Measurements from ENCODE around the gene EPDR1.
"Not testable (repeated sequence)": the region's sequence is repeated elsewhere in the genome, so short reads cannot be mapped to it uniquely, and the experiment has no call there.

EPDR1 gene

DNA sequence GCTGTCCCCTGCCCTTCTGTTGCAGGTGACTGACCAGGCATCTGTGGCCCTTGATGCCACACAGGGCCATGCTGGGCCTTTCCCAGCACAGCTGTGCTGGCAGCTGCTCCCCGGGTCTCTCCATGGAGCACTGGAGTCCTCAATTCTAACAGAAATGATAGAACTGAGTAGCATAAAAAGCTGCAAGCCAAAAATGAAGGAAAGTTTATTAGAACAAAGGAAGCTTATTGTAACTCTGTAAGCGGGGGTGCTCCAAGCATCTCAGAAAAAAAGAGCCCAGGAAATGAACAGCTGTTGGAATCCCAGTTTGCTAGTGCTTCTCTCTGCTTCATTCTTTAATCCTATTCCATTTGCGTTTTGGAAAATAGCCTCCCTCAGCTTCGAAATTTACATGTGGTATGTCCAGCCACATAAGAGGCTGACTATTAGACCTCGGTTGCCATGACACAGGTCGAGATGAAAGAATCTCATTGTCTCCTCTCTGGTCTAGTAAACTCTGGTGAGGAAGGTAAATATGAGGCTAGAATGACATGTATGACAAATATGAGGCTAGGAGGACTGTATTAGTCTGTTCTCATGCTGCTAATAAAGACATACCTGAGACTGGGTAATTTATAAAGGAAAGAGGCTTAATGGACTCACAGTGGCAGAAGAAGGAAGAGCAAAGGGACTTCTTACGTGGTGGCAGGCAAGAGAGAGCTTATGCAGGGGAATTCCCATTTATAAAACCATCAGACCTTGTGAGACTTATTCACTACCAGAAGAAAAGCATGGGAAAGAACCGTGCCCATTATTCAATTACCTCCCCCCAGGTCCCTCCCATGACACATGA, 23.7 kb downstream of the EPDR1 start:
- Mint-ChIP-seq H3K9me3 (no peaks in the 10 kb centered on the region), H3K36me3 (ENCODE audit: low read depth) (no peaks in the 10 kb centered on the region), H3K27me3 (no peaks in the 10 kb centered on the region), H3K27ac (no peak overlapping the region), H3K4me3 (no peak overlapping the region), H3K4me1 (ENCODE audit: low read depth) (no peaks in the 10 kb centered on the region)
- intact Hi-C loops (cut with micrococcal nuclease) = no loop called here

DNA sequence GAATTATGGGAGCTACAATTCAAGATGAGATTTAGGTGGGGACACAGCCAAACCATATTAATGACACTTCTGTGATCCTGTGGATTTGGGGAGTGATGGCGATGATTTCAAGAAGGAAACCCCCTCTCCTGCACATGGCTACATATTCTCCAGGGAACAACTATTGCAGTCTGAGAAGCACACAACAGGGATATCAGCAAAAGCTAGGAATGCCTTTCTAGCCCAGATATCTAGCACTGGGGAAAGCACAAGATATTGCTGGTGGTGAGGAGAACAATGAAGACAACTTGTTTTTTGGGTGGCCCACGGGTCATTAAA, 24.3 kb downstream of the EPDR1 start:
- Mint-ChIP-seq H3K36me3 (ENCODE audit: low read depth) (no peaks in the 10 kb centered on the region), H3K9me3 (no peaks in the 10 kb centered on the region), H3K27ac (no peak overlapping the region), H3K4me1 (ENCODE audit: low read depth) (no peaks in the 10 kb centered on the region), H3K4me3 (no peak overlapping the region), H3K27me3 (no peaks in the 10 kb centered on the region)
- intact Hi-C loops (cut with micrococcal nuclease) = no loop called here

DNA sequence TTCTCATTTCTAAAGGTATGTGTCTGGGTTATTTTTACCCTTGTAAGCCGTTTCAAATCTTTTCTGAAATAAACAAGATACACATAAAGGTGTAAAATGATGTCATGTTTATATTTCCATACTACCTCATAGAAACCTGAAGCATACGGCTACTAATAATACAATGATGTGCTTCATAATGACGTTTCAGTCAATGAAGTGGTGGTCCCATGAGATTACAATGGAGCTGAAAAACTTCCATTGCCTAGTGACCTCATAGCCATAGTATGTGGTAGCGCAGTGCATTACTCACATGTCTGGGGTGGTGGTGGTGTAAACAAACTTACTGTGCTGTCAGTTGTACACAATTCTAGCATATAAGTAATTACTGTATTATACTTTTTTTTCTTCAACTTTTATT, 24.9 kb downstream of the EPDR1 start:
- Mint-ChIP-seq H3K27me3 (no peaks in the 10 kb centered on the region), H3K4me1 (ENCODE audit: low read depth) (peaks cover 2% of the 10 kb centered on the region), H3K36me3 (ENCODE audit: low read depth) (no peaks in the 10 kb centered on the region), H3K27ac (no peak overlapping the region), H3K9me3 (no peaks in the 10 kb centered on the region), H3K4me3 (no peak overlapping the region)
- intact Hi-C loops (cut with micrococcal nuclease) = no loop called here

DNA sequence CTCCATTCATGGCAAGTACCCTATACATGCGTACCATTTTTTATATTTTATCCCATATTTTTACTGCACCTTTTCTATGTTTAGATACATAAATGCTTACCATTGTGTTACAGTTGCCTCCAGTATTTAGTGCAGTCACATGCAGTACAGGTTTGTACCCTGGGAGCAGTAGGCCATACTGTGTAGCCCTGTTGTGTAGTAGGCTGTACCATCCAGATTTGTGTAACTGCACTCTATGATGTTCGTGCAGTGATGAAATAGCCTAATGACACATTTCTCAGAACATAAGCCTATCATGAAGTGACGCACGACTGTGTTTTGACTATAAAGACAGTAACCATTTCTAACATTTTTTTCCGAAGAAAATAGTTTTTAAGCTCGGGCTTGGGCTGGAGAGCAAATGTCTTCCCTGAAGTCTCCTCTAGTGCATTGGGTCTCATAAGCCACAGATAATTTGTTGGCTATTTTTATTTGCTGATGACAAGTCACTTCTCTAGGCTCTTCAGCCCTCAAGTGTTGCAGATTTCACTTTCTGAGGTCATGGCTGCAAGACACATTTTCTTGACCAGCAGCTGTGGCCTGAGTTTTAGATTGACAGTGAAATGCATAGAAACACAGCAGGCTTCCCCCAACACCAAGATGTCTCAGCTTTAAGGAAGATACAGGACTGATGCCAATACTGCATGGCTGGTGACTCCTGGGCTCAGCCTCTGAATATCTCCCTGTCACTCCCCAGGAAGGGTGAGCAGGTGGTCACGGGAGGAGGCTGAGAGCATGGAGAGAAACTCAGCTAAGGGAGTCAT, 26.9 kb downstream of the EPDR1 start:
- Mint-ChIP-seq H3K27ac (no peak overlapping the region), H3K9me3 (no peaks in the 10 kb centered on the region), H3K36me3 (ENCODE audit: low read depth) (no peaks in the 10 kb centered on the region), H3K27me3 (peaks cover 2% of the 10 kb centered on the region), H3K4me3 (no peak overlapping the region), H3K4me1 (ENCODE audit: low read depth) (peaks cover 20% of the 10 kb centered on the region)
- intact Hi-C loops (cut with micrococcal nuclease) = no loop called here

DNA sequence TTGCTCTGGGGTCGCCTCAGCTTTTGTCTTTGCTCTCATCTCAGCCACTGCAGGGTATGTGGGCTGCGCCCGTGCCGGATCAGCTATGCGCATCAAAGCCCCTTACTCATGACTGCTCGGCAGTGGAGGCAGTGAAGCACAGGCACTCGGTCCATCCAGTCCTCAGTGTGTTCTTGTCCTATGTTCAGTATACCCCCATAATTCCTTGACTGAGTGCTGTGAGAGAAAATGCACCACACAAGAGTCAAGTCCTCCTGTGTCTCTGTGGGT, 27.4 kb downstream of the EPDR1 start:
- no peaks in the 10 kb centered on the region for H3K36me3 Mint-ChIP-seq (ENCODE audit: low read depth)
- H3K9me3 Mint-ChIP-seq = no peaks in the 10 kb centered on the region
- no peak overlapping the region for H3K4me3 Mint-ChIP-seq
- no peak overlapping the region for H3K27ac Mint-ChIP-seq
- intact Hi-C loops (cut with micrococcal nuclease) = no loop called here
- H3K27me3 Mint-ChIP-seq = peaks cover 2% of the 10 kb centered on the region
- peaks cover 22% of the 10 kb centered on the region for H3K4me1 Mint-ChIP-seq (ENCODE audit: low read depth)

DNA sequence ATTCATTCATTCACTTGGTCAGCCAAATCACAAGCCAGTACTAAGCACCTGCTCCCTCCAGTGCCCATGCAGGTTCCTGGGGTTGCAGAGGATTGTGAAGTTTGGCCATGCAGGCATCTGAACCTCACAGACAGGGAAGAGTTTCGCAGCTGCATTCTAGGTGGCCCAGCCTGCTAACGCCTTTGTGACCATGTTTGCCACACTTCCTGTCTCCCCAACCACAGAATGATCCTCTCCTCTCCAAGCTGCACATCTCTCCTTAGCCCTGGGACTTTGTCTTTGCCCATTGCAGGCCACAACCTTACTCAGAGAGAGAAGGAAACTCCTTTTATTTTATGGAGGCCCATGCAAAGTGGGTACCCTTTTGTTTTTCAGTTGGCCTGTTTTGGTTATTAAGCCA, 31.8 kb downstream of the EPDR1 start:
- H3K9me3 Mint-ChIP-seq = peaks cover 9% of the 10 kb centered on the region
- H3K36me3 Mint-ChIP-seq (ENCODE audit: low read depth) = no peaks in the 10 kb centered on the region
- H3K27me3 Mint-ChIP-seq = peaks cover 2% of the 10 kb centered on the region
- intact Hi-C loops (cut with micrococcal nuclease) = no loop called here
- no peak overlapping the region for H3K27ac Mint-ChIP-seq
- H3K4me1 Mint-ChIP-seq (ENCODE audit: low read depth) = peaks cover 28% of the 10 kb centered on the region
- no peak overlapping the region for H3K4me3 Mint-ChIP-seq

DNA sequence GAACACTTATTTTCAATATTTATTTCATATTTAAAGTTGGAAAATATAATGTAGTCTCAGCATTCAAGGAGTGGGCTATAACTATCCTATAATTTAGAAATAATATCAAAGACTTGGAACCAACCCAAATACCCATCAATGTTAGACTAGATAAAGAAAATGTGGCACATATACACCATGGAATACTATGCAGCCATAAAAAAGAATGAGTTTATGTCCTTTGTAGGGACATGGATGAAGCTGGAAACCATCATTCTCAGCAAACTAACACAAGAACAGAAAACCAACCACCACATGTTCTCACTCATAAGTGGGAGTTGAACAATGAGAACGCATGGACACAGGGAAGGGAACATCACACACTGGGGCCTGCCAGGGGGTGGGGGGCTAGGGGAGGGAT, 33.8 kb downstream of the EPDR1 start:
- H3K9me3 Mint-ChIP-seq; H3K27me3 Mint-ChIP-seq; H3K4me3 Mint-ChIP-seq; H3K36me3 Mint-ChIP-seq (ENCODE audit: low read depth); H3K27ac Mint-ChIP-seq; intact Hi-C loops (cut with micrococcal nuclease): not testable (repeated sequence)
- H3K4me1 Mint-ChIP-seq (ENCODE audit: low read depth) = peaks cover 28% of the 10 kb centered on the region

DNA sequence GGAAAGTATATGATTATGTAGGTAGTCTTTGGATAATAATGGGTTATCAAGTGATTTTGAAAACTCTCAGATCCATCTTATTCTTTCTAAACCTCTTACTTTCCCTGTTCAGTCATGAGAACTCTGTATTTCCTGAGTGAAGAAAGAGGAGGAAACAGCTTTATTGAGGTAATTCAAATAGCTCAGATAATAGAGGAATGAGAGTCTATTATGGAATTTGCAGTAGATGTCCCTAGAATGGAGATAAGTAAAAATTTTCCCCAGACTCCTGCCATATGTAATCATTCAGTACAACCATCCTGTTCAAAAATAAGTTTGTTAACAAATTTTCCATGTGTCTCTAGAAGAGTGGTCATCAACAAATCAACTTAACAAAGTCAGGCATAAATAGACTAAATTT, 36.4 kb downstream of the EPDR1 start:
- Mint-ChIP-seq H3K27me3 (peaks cover 2% of the 10 kb centered on the region), H3K4me3 (no peak overlapping the region), H3K36me3 (ENCODE audit: low read depth) (no peaks in the 10 kb centered on the region), H3K27ac (no peak overlapping the region), H3K9me3 (peaks cover 9% of the 10 kb centered on the region), H3K4me1 (ENCODE audit: low read depth) (peaks cover 14% of the 10 kb centered on the region)
- intact Hi-C loops (cut with micrococcal nuclease) = no loop called here

DNA sequence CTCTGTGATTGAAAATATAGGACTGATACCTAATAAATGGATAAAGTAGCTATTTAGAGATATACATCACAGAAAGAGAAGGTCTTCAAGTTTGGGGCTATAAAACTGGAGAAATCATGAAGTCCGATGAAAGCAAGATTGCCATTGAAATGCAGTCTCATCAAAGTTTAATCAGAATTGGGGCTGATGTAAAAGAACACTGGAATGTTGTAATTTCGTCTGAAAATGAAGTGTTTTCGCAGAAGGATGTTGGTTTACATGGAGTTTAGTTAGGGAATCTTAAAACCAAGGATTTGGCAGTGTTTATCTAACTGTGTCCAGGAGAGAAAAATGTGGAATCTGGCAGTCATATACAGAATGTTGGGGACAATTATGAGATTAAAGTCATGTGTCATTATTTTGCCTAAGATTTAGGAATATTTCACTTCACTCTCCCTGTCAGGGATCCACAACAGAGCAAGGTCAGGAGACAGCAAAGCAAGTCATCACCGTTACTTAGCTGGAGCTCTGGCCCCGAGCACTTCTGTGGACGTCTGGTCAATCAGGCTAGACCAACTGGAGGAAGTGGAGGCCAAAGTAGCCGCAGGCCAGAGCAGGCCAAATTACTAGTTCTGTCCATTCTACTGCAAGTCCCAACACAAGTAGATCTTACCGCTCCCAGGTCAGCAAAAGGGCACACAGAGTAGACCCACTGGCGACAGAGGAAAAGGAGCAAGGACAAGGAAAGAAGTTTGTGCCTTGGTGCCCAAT, 37.0 kb downstream of the EPDR1 start:
- Mint-ChIP-seq H3K4me3 (no peak overlapping the region), H3K4me1 (ENCODE audit: low read depth) (peaks cover 8% of the 10 kb centered on the region), H3K9me3 (peaks cover 9% of the 10 kb centered on the region), H3K36me3 (ENCODE audit: low read depth) (no peaks in the 10 kb centered on the region), H3K27ac (no peak overlapping the region), H3K27me3 (no peaks in the 10 kb centered on the region)
- intact Hi-C loops (cut with micrococcal nuclease) = no loop called here

DNA sequence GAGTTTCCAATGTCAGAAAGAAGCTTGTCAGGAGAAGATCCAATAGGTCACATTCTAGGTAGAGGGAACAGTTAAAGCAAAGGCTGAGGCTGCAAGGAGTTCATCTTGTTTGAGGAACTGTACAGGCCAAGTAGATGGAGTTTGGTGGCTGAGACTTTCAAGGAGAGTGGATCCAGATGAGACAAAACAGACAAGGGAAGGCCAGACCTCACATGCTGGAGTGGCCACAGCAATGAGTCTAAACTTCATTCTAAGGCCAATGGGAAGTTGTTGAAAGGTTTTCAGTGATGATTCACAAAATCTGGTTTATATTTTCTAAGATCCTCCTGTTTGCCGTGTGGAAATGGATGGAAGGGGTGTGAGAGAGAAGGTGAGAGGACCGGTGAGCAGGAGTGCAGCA, 40.0 kb downstream of the EPDR1 start:
- intact Hi-C loops (cut with micrococcal nuclease) = no loop called here
- no peaks in the 10 kb centered on the region for H3K36me3 Mint-ChIP-seq (ENCODE audit: low read depth)
- H3K9me3 Mint-ChIP-seq = peaks cover 9% of the 10 kb centered on the region
- no peak overlapping the region for H3K4me3 Mint-ChIP-seq
- peaks cover 6% of the 10 kb centered on the region for H3K4me1 Mint-ChIP-seq (ENCODE audit: low read depth)
- H3K27me3 Mint-ChIP-seq = no peaks in the 10 kb centered on the region
- H3K27ac Mint-ChIP-seq = no peak overlapping the region

DNA sequence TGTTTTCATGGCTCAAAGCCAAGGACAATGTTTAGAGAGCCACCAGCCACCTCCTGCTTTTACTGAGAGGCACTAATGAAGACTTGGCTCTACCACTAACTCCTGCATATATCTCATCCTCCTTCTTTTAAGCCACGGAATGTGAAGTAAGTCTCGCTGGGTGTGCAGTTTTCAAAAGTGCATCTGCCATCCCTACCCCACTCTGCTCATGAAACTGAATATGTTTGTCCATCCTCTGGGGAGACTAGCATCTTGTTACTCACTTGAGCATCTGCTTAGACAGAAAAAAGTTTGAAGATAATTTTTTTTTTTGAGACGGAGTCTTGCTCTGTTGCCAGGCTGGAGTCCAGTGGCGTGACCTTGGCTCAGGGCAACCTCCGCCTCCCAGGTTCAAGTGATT, 40.8 kb downstream of the EPDR1 start:
- H3K4me3 Mint-ChIP-seq = no peak overlapping the region
- no peaks in the 10 kb centered on the region for H3K4me1 Mint-ChIP-seq (ENCODE audit: low read depth)
- H3K27me3 Mint-ChIP-seq = no peaks in the 10 kb centered on the region
- H3K27ac Mint-ChIP-seq = no peak overlapping the region
- H3K36me3 Mint-ChIP-seq (ENCODE audit: low read depth) = no peaks in the 10 kb centered on the region
- intact Hi-C loops (cut with micrococcal nuclease) = no loop called here
- H3K9me3 Mint-ChIP-seq = peaks cover 1% of the 10 kb centered on the region

DNA sequence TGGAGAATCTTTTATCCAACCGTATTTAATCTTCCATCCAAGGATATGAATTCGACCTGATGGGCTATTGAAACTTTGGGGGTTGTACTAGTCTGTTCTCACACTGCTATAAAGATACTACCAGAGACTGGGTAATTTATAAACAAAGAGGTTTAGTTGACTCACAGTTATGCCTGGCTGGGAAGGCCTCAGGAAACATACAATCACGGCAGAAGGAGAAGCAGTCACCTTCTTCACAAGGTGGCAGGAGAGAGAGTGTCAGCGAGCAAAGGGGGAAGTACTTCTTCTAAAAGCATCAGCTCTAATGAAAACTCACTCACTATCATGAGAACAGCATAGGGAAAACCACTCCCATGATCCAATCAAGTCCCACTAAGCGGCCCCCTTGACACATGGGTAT, 43.8 kb downstream of the EPDR1 start:
- Mint-ChIP-seq H3K27ac (no peak overlapping the region), H3K9me3 (no peaks in the 10 kb centered on the region), H3K27me3 (no peaks in the 10 kb centered on the region), H3K4me1 (ENCODE audit: low read depth) (no peaks in the 10 kb centered on the region), H3K4me3 (no peak overlapping the region), H3K36me3 (ENCODE audit: low read depth) (no peaks in the 10 kb centered on the region)
- intact Hi-C loops (cut with micrococcal nuclease) = no loop called here

DNA sequence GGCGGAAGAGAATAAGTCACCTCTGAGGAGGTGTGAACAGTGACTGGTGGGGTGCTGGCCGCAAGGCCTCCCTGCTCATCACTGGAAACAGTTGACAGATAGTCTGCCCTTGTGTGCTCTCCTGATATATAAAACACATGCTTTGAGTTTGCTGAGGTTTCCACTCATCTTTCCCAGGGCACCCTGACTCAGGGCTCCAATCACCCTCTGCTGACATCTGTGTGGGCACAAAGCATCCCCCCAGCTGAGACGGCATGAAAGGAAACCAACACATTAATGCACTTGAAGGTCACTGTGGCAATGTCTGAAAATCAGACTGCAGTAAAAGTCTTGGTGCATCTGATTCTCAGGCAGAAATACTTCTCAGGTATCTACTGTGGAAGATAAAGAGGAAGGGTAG, 49.8 kb downstream of the EPDR1 start:
- Mint-ChIP-seq H3K27me3 (no peaks in the 10 kb centered on the region), H3K36me3 (ENCODE audit: low read depth) (no peaks in the 10 kb centered on the region), H3K4me3 (no peak overlapping the region), H3K27ac (no peak overlapping the region), H3K9me3 (no peaks in the 10 kb centered on the region), H3K4me1 (ENCODE audit: low read depth) (no peaks in the 10 kb centered on the region)
- intact Hi-C loops (cut with micrococcal nuclease) = no loop called here

DNA sequence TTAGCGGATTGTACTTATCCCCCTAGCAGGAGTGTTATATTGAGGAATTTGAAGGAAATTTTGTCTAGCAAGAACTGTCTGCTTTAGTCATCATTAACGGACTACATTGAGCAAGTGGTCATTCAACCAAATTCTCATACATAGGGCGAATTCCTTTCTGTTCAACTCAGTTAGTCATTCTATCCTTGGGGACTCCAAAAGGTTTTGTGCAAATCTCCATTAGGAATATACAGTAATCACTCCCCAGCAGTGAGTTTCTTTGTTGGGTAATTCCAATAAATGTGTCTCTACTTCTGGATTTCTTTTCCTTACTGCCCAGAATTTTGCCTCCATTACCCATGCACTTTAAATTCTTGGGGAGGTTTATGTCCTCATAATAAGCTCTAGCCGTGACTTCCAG, 51.1 kb downstream of the EPDR1 start:
- H3K27ac Mint-ChIP-seq = no peak overlapping the region
- no peaks in the 10 kb centered on the region for H3K9me3 Mint-ChIP-seq
- no peak overlapping the region for H3K4me3 Mint-ChIP-seq
- H3K27me3 Mint-ChIP-seq = no peaks in the 10 kb centered on the region
- intact Hi-C loops (cut with micrococcal nuclease) = no loop called here
- H3K36me3 Mint-ChIP-seq (ENCODE audit: low read depth) = no peaks in the 10 kb centered on the region
- no peaks in the 10 kb centered on the region for H3K4me1 Mint-ChIP-seq (ENCODE audit: low read depth)

Measured in dendritic cell treated with granulocyte-macrophage colony-stimulating factor and Interleukin-4, amounts not matched to agents 40 ng/mL and 50 ng/mL, for 4 days (primary cell).